Body of pancreas (tissue), 4 donors: ENCODE measurements around the gene KLF14. TPM values are rescaled to one million over a fixed set of nuclear protein-coding genes. Genes with fewer than 3 reads are reported as not detected.

Experiments used
- ATAC-seq: fragments of 150-250 bp; one replicate; pipeline ENCODE4 v1.9.1; 2016
- DNase-seq, 4 donors: peaks; one replicate each; pipeline ENCODE4 v3.0.0-alpha.2; 2019
- H3K27ac ChIP-seq, 4 donors: fragments of 200-600 bp; sonication (generic); 1 replicate in 3 of 4; 2 replicates in 1 of 4; pipeline versions ENCODE4 v1.5.1 to v1.6.1; 2016 to 2019; ENCODE audit warnings: mild to moderate bottlenecking in 1 of 4, mixed read lengths in 1 of 4, moderate library complexity in 1 of 4
- H3K27me3 ChIP-seq, 2 donors: fragments of 200-600 bp; sonication (generic); one replicate each; pipeline ENCODE4 v1.6.0; 2016; ENCODE audit warnings: mild to moderate bottlenecking in 1 of 2
- H3K36me3 ChIP-seq, 2 donors: fragments of 200-600 bp; sonication (generic); replicated peaks in 1 of 2; 2 replicates each; pipeline ENCODE4 v1.5.1; 2016; ENCODE audit warnings: low read depth in 2 of 2; ENCODE audit not compliant: insufficient read depth in 1 of 2
- H3K4me1 ChIP-seq: fragments of 200-600 bp; sonication (generic); one replicate; pipeline ENCODE4 v1.6.0; 2016
- H3K4me3 ChIP-seq, 2 donors: fragments of 200-600 bp; sonication (generic); 1 replicate in 1 of 2; 2 replicates in 1 of 2; pipeline ENCODE4 v1.5.1; 2016 to 2019
- H3K9me3 ChIP-seq, 3 donors: fragments of 200-600 bp; sonication (generic); 1 replicate in 2 of 3; 2 replicates in 1 of 3; pipeline ENCODE4 v1.5.1; 2016
- POLR2A ChIP-seq, 3 donors: fragments of 450-650 bp; IDR thresholded peaks; one replicate each; pipeline ENCODE4 v1.6.1; 2016; ENCODE audit warnings: antibody characterized with exemption in 3 of 3, mild to moderate bottlenecking in 2 of 3
- WGBS, 2 donors: methylation state at CpG; one replicate each; pipeline ENCODE4 v1.1.5; 2017; 5-methylcytosine and 5-hydroxymethylcytosine counted together
- intact Hi-C: fragments of 100-400 bp; cut with DNase I; formaldehyde crosslinking; loops from one replicate; pipeline ENCODE4 v1.15.1; 2023
- total RNA-seq, 2 donors: library from RNA; depleted of rRNA; stranded (reverse); fragments of >200 nt; gene quantifications; one replicate each; pipeline ENCODE4 v1.1.0, GENCODE V29; 2016
- TF ChIP-seq, protein P1 (sequence below), 7 experiments: fragments of 450-650 bp in 4 of 7; fragments of 200-600 bp in 3 of 7; sonication (generic) in 3 of 7; IDR thresholded peaks; one replicate each; pipeline ENCODE4 v1.5.1; 2016 to 2019; ENCODE audit warnings: antibody characterized with exemption in 7 of 7

Gene KLF14
- total RNA-seq, 2 donors from 2014 or later = 1.6 TPM; not detected in 1

DNA sequence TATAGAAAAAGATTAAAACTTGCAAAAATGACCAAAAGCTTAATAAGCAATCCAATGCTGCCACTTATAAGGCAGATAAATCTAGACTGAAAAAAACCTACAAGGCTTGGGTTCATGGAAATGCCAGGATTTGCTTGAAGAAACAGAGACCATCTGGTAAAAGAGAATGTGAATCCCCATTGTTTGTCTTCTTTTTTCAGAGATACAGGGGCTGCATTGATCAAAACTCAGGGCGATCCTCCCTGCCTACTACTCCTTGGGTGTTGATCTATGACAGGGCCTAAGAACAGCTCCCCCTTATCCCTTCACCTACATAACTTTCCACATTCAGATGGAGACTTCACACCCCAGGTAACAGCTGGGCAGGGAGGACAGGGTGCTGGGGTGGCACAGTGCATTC, 44.3 kb downstream of the KLF14 start:
- no peaks in the 10 kb centered on the region for H3K4me1 ChIP-seq
- no peaks in the 10 kb centered on the region for H3K27me3 ChIP-seq
- H3K9me3 ChIP-seq = no peaks in the 10 kb centered on the region
- WGBS, 2 donors = 87 to 95% methylated on average over 1 of the region's 1 CpG
- H3K36me3 ChIP-seq = no peaks in the 10 kb centered on the region
- TF ChIP-seq POLR2A (IDR thresholded peaks at IDR 0.05) = no peak
- TF ChIP-seq, protein P1, sequence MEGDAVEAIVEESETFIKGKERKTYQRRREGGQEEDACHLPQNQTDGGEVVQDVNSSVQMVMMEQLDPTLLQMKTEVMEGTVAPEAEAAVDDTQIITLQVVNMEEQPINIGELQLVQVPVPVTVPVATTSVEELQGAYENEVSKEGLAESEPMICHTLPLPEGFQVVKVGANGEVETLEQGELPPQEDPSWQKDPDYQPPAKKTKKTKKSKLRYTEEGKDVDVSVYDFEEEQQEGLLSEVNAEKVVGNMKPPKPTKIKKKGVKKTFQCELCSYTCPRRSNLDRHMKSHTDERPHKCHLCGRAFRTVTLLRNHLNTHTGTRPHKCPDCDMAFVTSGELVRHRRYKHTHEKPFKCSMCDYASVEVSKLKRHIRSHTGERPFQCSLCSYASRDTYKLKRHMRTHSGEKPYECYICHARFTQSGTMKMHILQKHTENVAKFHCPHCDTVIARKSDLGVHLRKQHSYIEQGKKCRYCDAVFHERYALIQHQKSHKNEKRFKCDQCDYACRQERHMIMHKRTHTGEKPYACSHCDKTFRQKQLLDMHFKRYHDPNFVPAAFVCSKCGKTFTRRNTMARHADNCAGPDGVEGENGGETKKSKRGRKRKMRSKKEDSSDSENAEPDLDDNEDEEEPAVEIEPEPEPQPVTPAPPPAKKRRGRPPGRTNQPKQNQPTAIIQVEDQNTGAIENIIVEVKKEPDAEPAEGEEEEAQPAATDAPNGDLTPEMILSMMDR (IDR thresholded peaks at IDR 0.05) = no peak
- H3K4me3 ChIP-seq = no peak overlapping the region
- H3K27ac ChIP-seq = no peak overlapping the region
- intact Hi-C loops = no loop called here
- DNase-seq (no peak), ATAC-seq (no peak)

DNA sequence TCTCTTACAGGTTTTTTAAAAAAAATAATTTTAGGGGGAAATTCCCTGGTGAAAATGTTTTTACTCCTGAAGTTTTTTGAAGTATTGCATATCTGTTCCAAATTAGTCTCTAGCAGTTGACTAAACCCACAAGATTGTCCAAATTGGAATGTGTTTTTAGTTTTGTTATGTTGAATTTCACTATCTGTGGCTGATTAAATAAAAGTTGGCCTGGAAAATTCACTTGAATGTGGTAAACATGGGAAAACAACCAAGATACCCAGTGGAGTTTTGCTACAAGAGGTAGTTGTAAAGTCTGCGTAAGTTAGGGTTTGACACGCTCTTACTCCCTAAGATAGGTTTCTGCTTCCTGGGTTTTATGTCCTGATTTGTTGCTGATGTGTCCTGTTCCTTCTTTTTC, 51.0 kb downstream of the KLF14 start:
- DNase-seq = no peak
- no peaks in the 10 kb centered on the region for H3K36me3 ChIP-seq
- no peak for ATAC-seq
- H3K27me3 ChIP-seq = no peaks in the 10 kb centered on the region
- 89 to 100% methylated on average over 2 of the region's 2 CpGs for WGBS, 2 donors
- H3K9me3 ChIP-seq = no peaks in the 10 kb centered on the region
- H3K4me1 ChIP-seq = no peaks in the 10 kb centered on the region
- TF ChIP-seq, protein P1 (IDR thresholded peaks at IDR 0.05) = no peak
- TF ChIP-seq POLR2A (IDR thresholded peaks at IDR 0.05) = no peak
- intact Hi-C loops = no loop called here
- no peak overlapping the region for H3K27ac ChIP-seq
- H3K4me3 ChIP-seq = no peak overlapping the region

Other genes with a start within 250 kb of the KLF14 start
- gene MEST, start 242.1 kb downstream of the KLF14 start, total RNA-seq = 10 to 100 TPM; 24.1 to 68.9 TPM
- 10 to 100 TPM; 12.5 to 14.5 TPM for gene COPG2, start 65.5 kb downstream of the KLF14 start, total RNA-seq
- not detected for gene TSGA13, start 47.7 kb downstream of the KLF14 start, total RNA-seq